ENCODE results near the gene TMEM82.

GRCh38 chr1:15693371-15693770 is 48.9 kb upstream of the TMEM82 start:
- TF ChIP-seq GLIS2 (tag by site-specific recombination; IDR thresholded peaks at IDR 0.05) (no peak), YY1 (tag by site-specific recombination; IDR thresholded peaks at IDR 0.05) (no peak), ZNF175 (tag by site-specific recombination; IDR thresholded peaks at IDR 0.05) (no peak), ZBTB26 (tag by site-specific recombination; optimal IDR thresholded peaks at IDR 0.05) (no peak), ZNF510 (tag by site-specific recombination; IDR thresholded peaks at IDR 0.05; ENCODE audit: insufficient replicate concordance) (no peak), CTCF (tag by site-specific recombination; IDR thresholded peaks at IDR 0.05) (no peak), PATZ1 (tag by site-specific recombination; IDR thresholded peaks at IDR 0.05) (no peak)
